GM20000 (cell line): ENCODE measurements around the gene IFT80.

Experiments used
- DNase-seq: peaks from one replicate; pipeline ENCODE4 v3.0.0; 2012; ENCODE audit warnings: low spot score
- CTCF ChIP-seq: IDR thresholded peaks from 2 replicates; pipeline ENCODE4 v1.5.1; 2012; ENCODE audit warnings: mild to moderate bottlenecking, control low read depth; ENCODE audit errors: extremely low read depth, missing control alignments

The IFT80 gene

GRCh38 chr3:160409812-160410610, 11.0 kb upstream of the IFT80 start:
- DNase-seq = no peak
- TF ChIP-seq CTCF = no peak

- TF ChIP-seq CTCF = no peak
- DNase-seq = no peak
Measured at GRCh38 chr3:160403796-160404470, 4.9 kb upstream of the IFT80 start.

GRCh38 chr3:160403028-160403545, 4.1 kb upstream of the IFT80 start:
- DNase-seq = no peak
- no peak for TF ChIP-seq CTCF

GRCh38 chr3:160402221-160403027, 3.4 kb upstream of the IFT80 start:
- no peak for TF ChIP-seq CTCF
- DNase-seq = no peak

- TF ChIP-seq CTCF = no peak
- no peak for DNase-seq
Measured at GRCh38 chr3:160401291-160402095, 2.5 kb upstream of the IFT80 start.

GRCh38 chr3:160400702-160401150, 1.7 kb upstream of the IFT80 start:
- DNase-seq = peak; percentile 19
- no peak for TF ChIP-seq CTCF
